ENCODE measurements around the gene ZSWIM3.
A peak's percentile ranks its signal among the peaks of the same experiment; 100 is the strongest.
"Not testable (repeated sequence)": the region's sequence is repeated elsewhere in the genome, so short reads cannot be mapped to it uniquely, and the experiment has no call there.

ZSWIM3 gene

GRCh38 chr20:45859916-45860315, 2.5 kb downstream of the ZSWIM3 start:
- no peak for DNase-seq (ENCODE audit: low read depth in 2 of 2, low spot score in 1 of 2)

GRCh38 chr20:45860560-45861220, 3.3 kb downstream of the ZSWIM3 start:
- DNase-seq (ENCODE audit: low read depth in 2 of 2, low spot score in 1 of 2), result no peak

GRCh38 chr20:45861221-45862075, 4.0 kb downstream of the ZSWIM3 start:
- no peak for DNase-seq (ENCODE audit: low read depth in 2 of 2, low spot score in 1 of 2)

- DNase-seq (ENCODE audit: low read depth in 2 of 2, low spot score in 1 of 2), result no peak
Observed at GRCh38 chr20:45863543-45864470, 6.4 kb downstream of the ZSWIM3 start.

- no peak for DNase-seq (ENCODE audit: low read depth in 2 of 2, low spot score in 1 of 2)
Observed at GRCh38 chr20:45866454-45866853, 9.0 kb downstream of the ZSWIM3 start.

GRCh38 chr20:45867136-45867818, 9.9 kb downstream of the ZSWIM3 start:
- DNase-seq (ENCODE audit: low read depth in 2 of 2, low spot score in 1 of 2), result no peak

- no peak for DNase-seq (ENCODE audit: low read depth in 2 of 2, low spot score in 1 of 2)
Observed at GRCh38 chr20:45867819-45868176, 10.4 kb downstream of the ZSWIM3 start.

GRCh38 chr20:45872626-45873025, 15.2 kb downstream of the ZSWIM3 start:
- DNase-seq (ENCODE audit: low read depth in 2 of 2, low spot score in 1 of 2), result no peak

- DNase-seq (ENCODE audit: low read depth in 2 of 2, low spot score in 1 of 2), result no peak
Observed at GRCh38 chr20:45873409-45874103, 16.1 kb downstream of the ZSWIM3 start.

GRCh38 chr20:45874104-45874481, 16.7 kb downstream of the ZSWIM3 start:
- DNase-seq (ENCODE audit: low read depth in 2 of 2, low spot score in 1 of 2), result not testable (repeated sequence)

GRCh38 chr20:45874576-45874975, 17.2 kb downstream of the ZSWIM3 start:
- DNase-seq (ENCODE audit: low read depth in 2 of 2, low spot score in 1 of 2), result no peak

GRCh38 chr20:45878076-45878761, 20.8 kb downstream of the ZSWIM3 start:
- DNase-seq (ENCODE audit: low read depth in 2 of 2, low spot score in 1 of 2), result no peak

GRCh38 chr20:45880988-45881788, 23.8 kb downstream of the ZSWIM3 start, which contains the start of gene ZSWIM1:
Gene ZSWIM1, plus strand, starts transcription at chr20:45881227. Its CDS starts 1,366 bp downstream, at chr20:45882593.
- peak; percentile 96 to 98 for DNase-seq (ENCODE audit: low read depth in 2 of 2, low spot score in 1 of 2)

GRCh38 chr20:45882469-45883099, 25.2 kb downstream of the ZSWIM3 start:
- DNase-seq (ENCODE audit: low read depth in 2 of 2, low spot score in 1 of 2), result no peak

- no peak for DNase-seq (ENCODE audit: low read depth in 2 of 2, low spot score in 1 of 2)
Observed at GRCh38 chr20:45883100-45883469, 25.7 kb downstream of the ZSWIM3 start.

GRCh38 chr20:45886590-45887345, 29.4 kb downstream of the ZSWIM3 start:
- no peak for DNase-seq (ENCODE audit: low read depth in 2 of 2, low spot score in 1 of 2)

GRCh38 chr20:45887346-45887715, 29.9 kb downstream of the ZSWIM3 start, which contains the start of gene SPATA25:
Gene SPATA25, minus strand, starts transcription at chr20:45887622. Its CDS starts 32 bp downstream, at chr20:45887590.
- no peak for DNase-seq (ENCODE audit: low read depth in 2 of 2, low spot score in 1 of 2)

- DNase-seq (ENCODE audit: low read depth in 2 of 2, low spot score in 1 of 2), result no peak
Observed at GRCh38 chr20:45888681-45889080, 31.3 kb downstream of the ZSWIM3 start.
